Vagina (tissue), 2 donors: ENCODE data around the gene KIF3A. TPM values are rescaled to one million over a fixed set of nuclear protein-coding genes. Genes with fewer than 3 reads are reported as not detected.
A peak's percentile ranks its signal among the peaks of the same experiment; 100 is the strongest.

Experiments
- DNase-seq, 2 donors: peaks; one replicate each; pipeline ENCODE4 v3.0.0-alpha.2; 2017; ENCODE audit errors: extremely low spot score in 2 of 2
- H3K27ac ChIP-seq: fragments of 200-600 bp; sonication (generic); one replicate; pipeline ENCODE4 v1.5.1; 2019
- H3K27me3 ChIP-seq: fragments of 200-600 bp; sonication (generic); one replicate; pipeline ENCODE4 v1.5.1; 2019
- H3K36me3 ChIP-seq, 2 donors: fragments of 200-600 bp; sonication (generic); one replicate each; pipeline ENCODE4 v1.5.1; 2017 to 2019
- H3K4me1 ChIP-seq: fragments of 200-600 bp; sonication (generic); one replicate; pipeline ENCODE4 v1.5.1; 2019
- H3K4me3 ChIP-seq, 2 donors: fragments of 200-600 bp; sonication (generic); 1 replicate in 1 of 2; 2 replicates in 1 of 2; pipeline ENCODE4 v1.5.1; 2016 to 2019
- H3K9me3 ChIP-seq: fragments of 200-600 bp; sonication (generic); one replicate; pipeline ENCODE4 v1.5.1; 2019
- POLR2A ChIP-seq, 2 donors: fragments of 450-650 bp; IDR thresholded peaks; one replicate each; pipeline ENCODE4 v1.6.1; 2017; ENCODE audit warnings: antibody characterized with exemption in 2 of 2, mild to moderate bottlenecking in 2 of 2, moderate library complexity in 2 of 2
- POLR2AphosphoS5 ChIP-seq, 2 donors: sonication (generic); formaldehyde crosslinking; IDR thresholded peaks; one replicate each; pipeline ENCODE4 v1.9.0; 2017; ENCODE audit warnings: antibody characterized with exemption in 2 of 2, mild to moderate bottlenecking in 2 of 2, low read depth in 1 of 2; ENCODE audit not compliant: insufficient read depth in 1 of 2
- intact Hi-C: fragments of 100-400 bp; cut with DNase I; formaldehyde crosslinking; loops from one replicate; pipeline ENCODE4 v1.15.1; 2023
- total RNA-seq: library from RNA; depleted of rRNA; stranded (reverse); fragments of >200 nt; gene quantifications from one replicate; pipeline ENCODE4 v1.2.3, GENCODE V29; 2016
- TF ChIP-seq, protein P1 (sequence below), 3 experiments: fragments of 450-650 bp in 2 of 3; fragments of 200-600 bp in 1 of 3; sonication (generic) in 1 of 3; IDR thresholded peaks; one replicate each; pipeline ENCODE4 v1.5.1; 2017 to 2019; ENCODE audit warnings: antibody characterized with exemption in 3 of 3, mild to moderate bottlenecking in 2 of 3, moderate library complexity in 2 of 3

KIF3A gene
- total RNA-seq, 1 donor from 2014 or later: 20.6 TPM

DNA sequence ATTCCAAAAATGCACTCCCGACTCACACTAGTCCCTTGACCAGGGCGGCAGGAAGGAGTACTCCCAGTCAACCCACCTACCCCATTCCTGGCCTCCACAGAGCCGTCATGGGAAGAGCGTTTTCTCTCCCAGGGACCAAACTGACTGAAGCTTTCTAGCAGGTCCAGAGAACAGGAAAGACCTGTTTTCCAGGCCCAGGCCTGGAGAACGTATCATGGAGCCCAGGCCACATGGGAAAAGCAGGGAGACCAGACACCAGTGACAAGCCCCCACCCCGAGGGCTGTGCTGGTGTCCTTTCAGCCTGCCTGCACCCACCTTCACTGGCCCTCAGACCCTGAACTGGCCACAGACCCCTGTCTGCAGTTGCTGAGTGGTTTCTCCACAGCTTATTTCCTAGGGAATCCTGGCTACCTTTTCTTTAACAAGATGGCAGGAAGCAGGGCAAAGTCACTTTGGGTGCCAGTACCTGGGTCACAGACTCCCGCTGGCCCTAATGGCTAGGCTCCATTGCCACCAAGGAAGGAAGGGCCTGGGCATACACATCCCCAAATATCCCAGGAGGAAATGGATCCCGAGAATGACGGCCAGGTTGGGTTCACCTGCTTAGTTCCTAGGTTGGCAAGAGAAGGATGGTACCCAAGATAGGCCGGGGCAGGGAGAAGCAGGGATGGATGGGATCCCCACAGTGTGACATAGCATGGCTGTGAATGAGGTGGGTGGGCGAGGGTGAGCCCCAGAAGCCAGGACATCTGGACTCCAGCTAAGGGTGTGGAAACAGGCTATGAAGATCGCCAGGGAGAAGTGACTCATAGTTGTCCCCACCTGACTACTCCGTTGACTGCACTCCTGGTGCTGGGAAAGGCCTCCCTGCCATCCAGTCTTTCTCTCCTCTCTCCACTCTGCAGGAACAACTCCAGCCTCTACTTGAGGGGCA, 22.0 kb upstream of the KIF3A start:
- no peaks in the 10 kb centered on the region for H3K9me3 ChIP-seq
- H3K27ac ChIP-seq: no peak overlapping the region
- DNase-seq: peak; percentile 72 to 77
- no peak overlapping the region for H3K4me3 ChIP-seq
- H3K36me3 ChIP-seq: peaks cover 4 to 34% of the 10 kb centered on the region in 2 donors
- no peaks in the 10 kb centered on the region for H3K4me1 ChIP-seq
- intact Hi-C loops: no loop called here
- no peaks in the 10 kb centered on the region for H3K27me3 ChIP-seq
- TF ChIP-seq POLR2A (IDR thresholded peaks at IDR 0.05): no peak
- TF ChIP-seq, protein P1, sequence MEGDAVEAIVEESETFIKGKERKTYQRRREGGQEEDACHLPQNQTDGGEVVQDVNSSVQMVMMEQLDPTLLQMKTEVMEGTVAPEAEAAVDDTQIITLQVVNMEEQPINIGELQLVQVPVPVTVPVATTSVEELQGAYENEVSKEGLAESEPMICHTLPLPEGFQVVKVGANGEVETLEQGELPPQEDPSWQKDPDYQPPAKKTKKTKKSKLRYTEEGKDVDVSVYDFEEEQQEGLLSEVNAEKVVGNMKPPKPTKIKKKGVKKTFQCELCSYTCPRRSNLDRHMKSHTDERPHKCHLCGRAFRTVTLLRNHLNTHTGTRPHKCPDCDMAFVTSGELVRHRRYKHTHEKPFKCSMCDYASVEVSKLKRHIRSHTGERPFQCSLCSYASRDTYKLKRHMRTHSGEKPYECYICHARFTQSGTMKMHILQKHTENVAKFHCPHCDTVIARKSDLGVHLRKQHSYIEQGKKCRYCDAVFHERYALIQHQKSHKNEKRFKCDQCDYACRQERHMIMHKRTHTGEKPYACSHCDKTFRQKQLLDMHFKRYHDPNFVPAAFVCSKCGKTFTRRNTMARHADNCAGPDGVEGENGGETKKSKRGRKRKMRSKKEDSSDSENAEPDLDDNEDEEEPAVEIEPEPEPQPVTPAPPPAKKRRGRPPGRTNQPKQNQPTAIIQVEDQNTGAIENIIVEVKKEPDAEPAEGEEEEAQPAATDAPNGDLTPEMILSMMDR (IDR thresholded peaks at IDR 0.05): no peak
- no peak for TF ChIP-seq POLR2AphosphoS5 (IDR thresholded peaks at IDR 0.05; ENCODE audit: insufficient read depth in 1 of 2, low read depth in 1 of 2)

DNA sequence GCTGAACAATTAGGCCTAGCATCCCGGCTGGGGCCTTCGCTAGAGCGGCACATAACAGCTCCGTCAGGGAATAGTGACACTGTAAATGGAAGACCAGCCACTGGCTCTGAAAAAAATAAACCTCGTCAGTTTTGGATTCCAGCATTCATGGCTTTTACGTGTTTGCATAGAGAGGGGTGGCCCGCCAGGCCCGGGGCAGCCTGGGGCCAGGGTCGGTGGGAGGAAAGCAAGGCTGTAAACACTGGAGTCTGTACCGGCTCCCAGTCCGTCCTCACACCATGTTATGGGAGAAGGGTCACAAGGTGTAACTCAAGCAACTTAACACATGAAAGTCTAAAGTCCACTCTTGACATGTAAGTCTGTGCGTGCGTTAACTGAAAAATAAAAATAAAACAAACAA, 21.1 kb upstream of the KIF3A start:
- no peak overlapping the region for H3K4me3 ChIP-seq
- DNase-seq: peak in 1 of 2 donors; percentile 22
- TF ChIP-seq POLR2AphosphoS5 (IDR thresholded peaks at IDR 0.05; ENCODE audit: insufficient read depth in 1 of 2, low read depth in 1 of 2) (no peak), POLR2A (IDR thresholded peaks at IDR 0.05) (no peak)
- TF ChIP-seq, protein P1 (IDR thresholded peaks at IDR 0.05): no peak
- intact Hi-C loops: no loop called here
- H3K36me3 ChIP-seq: peaks cover 4 to 25% of the 10 kb centered on the region in 2 donors
- no peaks in the 10 kb centered on the region for H3K9me3 ChIP-seq
- H3K27me3 ChIP-seq: no peaks in the 10 kb centered on the region
- no peaks in the 10 kb centered on the region for H3K4me1 ChIP-seq
- no peak overlapping the region for H3K27ac ChIP-seq

DNA sequence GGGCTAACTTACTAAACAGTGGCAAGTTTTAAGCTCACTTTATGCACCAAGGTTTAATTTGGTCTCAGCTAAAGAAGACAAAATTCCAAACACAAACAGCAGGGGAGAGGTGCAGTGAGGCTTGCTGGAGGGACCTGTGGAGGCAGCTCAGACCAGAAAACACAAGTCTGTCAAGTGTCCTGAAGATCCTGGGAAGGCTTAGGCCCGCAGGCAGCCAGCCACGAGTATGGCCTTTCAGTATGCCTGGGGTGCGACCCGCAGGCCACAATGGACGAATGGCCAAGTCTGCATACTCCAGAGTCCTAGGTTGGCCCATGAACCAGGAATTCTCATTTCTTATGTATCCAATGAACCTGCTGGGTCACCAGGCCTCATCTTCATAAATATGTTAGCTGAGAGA, 19.2 kb upstream of the KIF3A start:
- intact Hi-C loops: no loop called here
- peak in 1 of 2 donors; percentile 79 for DNase-seq
- Histone ChIP-seq H3K4me1 (no peaks in the 10 kb centered on the region), H3K4me3 (no peak overlapping the region), H3K9me3 (no peaks in the 10 kb centered on the region), H3K27ac (no peak overlapping the region), H3K36me3 (peaks cover 4 to 23% of the 10 kb centered on the region in 2 donors), H3K27me3 (no peaks in the 10 kb centered on the region)
- TF ChIP-seq POLR2AphosphoS5 (IDR thresholded peaks at IDR 0.05; ENCODE audit: insufficient read depth in 1 of 2, low read depth in 1 of 2) (no peak), POLR2A (IDR thresholded peaks at IDR 0.05) (no peak)
- TF ChIP-seq, protein P1 (IDR thresholded peaks at IDR 0.05): no peak

DNA sequence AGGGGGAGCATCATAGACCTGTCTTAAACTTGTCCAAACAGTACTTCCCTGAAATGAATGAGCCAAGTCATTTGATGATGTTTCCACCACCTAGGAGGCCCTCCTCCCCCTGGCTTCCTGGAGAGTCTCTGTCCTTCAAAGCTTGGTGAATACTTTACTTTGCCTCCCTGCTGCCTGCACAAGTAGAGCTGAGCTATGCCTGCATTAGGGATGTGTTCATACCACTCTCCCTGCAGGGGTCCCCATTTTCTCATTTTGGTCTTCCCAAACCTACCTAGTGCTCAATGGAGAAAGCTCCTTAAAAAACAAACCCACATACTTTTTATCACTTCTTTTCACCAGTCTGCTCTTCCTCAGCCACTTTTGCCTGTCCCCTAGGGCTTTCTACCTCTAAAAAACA, 17.6 kb upstream of the KIF3A start:
- Histone ChIP-seq H3K4me3 (no peak overlapping the region), H3K27ac (no peak overlapping the region), H3K27me3 (no peaks in the 10 kb centered on the region), H3K4me1 (no peaks in the 10 kb centered on the region), H3K9me3 (no peaks in the 10 kb centered on the region), H3K36me3 (peaks cover 4 to 16% of the 10 kb centered on the region in 2 donors)
- intact Hi-C loops: no loop called here
- DNase-seq: peak in 1 of 2 donors; percentile 61
- TF ChIP-seq, protein P1 (IDR thresholded peaks at IDR 0.05): no peak
- TF ChIP-seq POLR2A (IDR thresholded peaks at IDR 0.05) (no peak), POLR2AphosphoS5 (IDR thresholded peaks at IDR 0.05; ENCODE audit: insufficient read depth in 1 of 2, low read depth in 1 of 2) (no peak)

DNA sequence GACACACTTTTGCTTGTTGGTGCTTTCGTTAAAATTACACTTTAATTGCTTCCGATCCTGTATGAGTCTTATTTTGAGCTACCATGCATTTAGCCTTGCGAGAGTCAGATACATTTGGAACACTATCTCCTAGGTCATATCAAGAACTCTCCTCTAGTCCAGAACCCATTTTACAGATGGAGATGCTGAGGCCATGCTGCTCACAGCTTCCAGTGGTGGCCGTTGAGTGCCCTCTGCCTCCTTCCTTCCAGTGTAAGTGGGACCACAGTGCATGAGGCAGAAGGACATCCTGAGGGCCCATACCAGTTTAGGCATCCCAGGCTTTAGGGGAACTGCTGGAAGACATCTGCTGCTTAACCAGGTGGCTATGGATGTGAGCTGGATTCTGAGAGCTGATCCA, 16.8 kb upstream of the KIF3A start:
- no peak for TF ChIP-seq POLR2A (IDR thresholded peaks at IDR 0.05)
- TF ChIP-seq, protein P1 (IDR thresholded peaks at IDR 0.05): no peak
- TF ChIP-seq POLR2AphosphoS5 (IDR thresholded peaks at IDR 0.05; ENCODE audit: insufficient read depth in 1 of 2, low read depth in 1 of 2): no peak

More for the DNA sequence above, 16.8 kb upstream of the KIF3A start:
- intact Hi-C loops: no loop called here
- no peak overlapping the region for H3K4me3 ChIP-seq
- H3K27ac ChIP-seq: no peak overlapping the region
- no peaks in the 10 kb centered on the region for H3K27me3 ChIP-seq
- H3K36me3 ChIP-seq: peaks cover 4 to 10% of the 10 kb centered on the region in 2 donors
- DNase-seq: peak in 1 of 2 donors; percentile 31
- H3K4me1 ChIP-seq: no peaks in the 10 kb centered on the region
- H3K9me3 ChIP-seq: no peaks in the 10 kb centered on the region
